ENCODE results near the gene VIM.
"Not testable (repeated sequence)": the region's sequence is repeated elsewhere in the genome, so short reads cannot be mapped to it uniquely, and the experiment has no call there.

Gene VIM

GRCh38 chr10:17256627-17257026 lies 28.6 kb downstream of the VIM start:
- H3K9me3 ChIP-seq (ENCODE audit: control insufficient read depth in 2 of 2, low read length in 2 of 2), result no peaks in the 10 kb centered on the region
- H3K27ac ChIP-seq (ENCODE audit: low read length), result no peak overlapping the region
- no peaks in the 10 kb centered on the region for H3K36me3 ChIP-seq (ENCODE audit: control insufficient read depth in 2 of 2, insufficient read depth in 2 of 2, low read length in 2 of 2)
- no peak overlapping the region for H3K9ac ChIP-seq (ENCODE audit: low read length in 2 of 2)
- H3K4me1 ChIP-seq (ENCODE audit: control insufficient read depth, insufficient read depth, low read length), result no peaks in the 10 kb centered on the region
- H3K4me3 ChIP-seq (ENCODE audit: low read length in 2 of 2), result no peak overlapping the region
- H3K27me3 ChIP-seq (ENCODE audit: control insufficient read depth in 1 of 2, insufficient read depth in 2 of 2, low read length in 2 of 2), result no peaks in the 10 kb centered on the region

- no peaks in the 10 kb centered on the region for H3K36me3 ChIP-seq (ENCODE audit: control insufficient read depth in 2 of 2, insufficient read depth in 2 of 2, low read length in 2 of 2)
- peaks cover 4 to 5% of the 10 kb centered on the region in 2 donors for H3K9me3 ChIP-seq (ENCODE audit: control insufficient read depth in 2 of 2, low read length in 2 of 2)
- no peaks in the 10 kb centered on the region for H3K4me1 ChIP-seq (ENCODE audit: control insufficient read depth, insufficient read depth, low read length)
- no peak overlapping the region for H3K27ac ChIP-seq (ENCODE audit: low read length)
- no peaks in the 10 kb centered on the region for H3K27me3 ChIP-seq (ENCODE audit: control insufficient read depth in 1 of 2, insufficient read depth in 2 of 2, low read length in 2 of 2)
- peak overlapping the region in 1 of 2 donors; percentile 22 for H3K9ac ChIP-seq (ENCODE audit: low read length in 2 of 2)
- H3K4me3 ChIP-seq (ENCODE audit: low read length in 2 of 2), result no peak overlapping the region
Measured at GRCh38 chr10:17257466-17258321, 29.7 kb downstream of the VIM start.

GRCh38 chr10:17262502-17262901 lies 34.5 kb downstream of the VIM start:
- Histone ChIP-seq H3K36me3 (ENCODE audit: control insufficient read depth in 2 of 2, insufficient read depth in 2 of 2, low read length in 2 of 2) (no peaks in the 10 kb centered on the region), H3K27ac (ENCODE audit: low read length) (no peak overlapping the region), H3K27me3 (ENCODE audit: control insufficient read depth in 1 of 2, insufficient read depth in 2 of 2, low read length in 2 of 2) (no peaks in the 10 kb centered on the region), H3K9me3 (ENCODE audit: control insufficient read depth in 2 of 2, low read length in 2 of 2) (peaks cover 14 to 17% of the 10 kb centered on the region in 2 donors), H3K4me3 (ENCODE audit: low read length in 2 of 2) (no peak overlapping the region), H3K4me1 (ENCODE audit: control insufficient read depth, insufficient read depth, low read length) (no peaks in the 10 kb centered on the region), H3K9ac (ENCODE audit: low read length in 2 of 2) (no peak overlapping the region)

GRCh38 chr10:17263580-17263979 lies 35.5 kb downstream of the VIM start:
- no peak overlapping the region for H3K9ac ChIP-seq (ENCODE audit: low read length in 2 of 2)
- H3K9me3 ChIP-seq (ENCODE audit: control insufficient read depth in 2 of 2, low read length in 2 of 2), result peaks cover 14 to 17% of the 10 kb centered on the region in 2 donors
- no peaks in the 10 kb centered on the region for H3K4me1 ChIP-seq (ENCODE audit: control insufficient read depth, insufficient read depth, low read length)
- H3K27me3 ChIP-seq (ENCODE audit: control insufficient read depth in 1 of 2, insufficient read depth in 2 of 2, low read length in 2 of 2), result no peaks in the 10 kb centered on the region
- no peak overlapping the region for H3K27ac ChIP-seq (ENCODE audit: low read length)
- no peak overlapping the region for H3K4me3 ChIP-seq (ENCODE audit: low read length in 2 of 2)
- no peaks in the 10 kb centered on the region for H3K36me3 ChIP-seq (ENCODE audit: control insufficient read depth in 2 of 2, insufficient read depth in 2 of 2, low read length in 2 of 2)

GRCh38 chr10:17265468-17265867 lies 37.4 kb downstream of the VIM start:
- Histone ChIP-seq H3K9me3 (ENCODE audit: control insufficient read depth in 2 of 2, low read length in 2 of 2) (peaks cover 14 to 17% of the 10 kb centered on the region in 2 donors), H3K27me3 (ENCODE audit: control insufficient read depth in 1 of 2, insufficient read depth in 2 of 2, low read length in 2 of 2) (no peaks in the 10 kb centered on the region), H3K4me1 (ENCODE audit: control insufficient read depth, insufficient read depth, low read length) (no peaks in the 10 kb centered on the region), H3K27ac (ENCODE audit: low read length) (no peak overlapping the region), H3K9ac (ENCODE audit: low read length in 2 of 2) (no peak overlapping the region), H3K36me3 (ENCODE audit: control insufficient read depth in 2 of 2, insufficient read depth in 2 of 2, low read length in 2 of 2) (no peaks in the 10 kb centered on the region), H3K4me3 (ENCODE audit: low read length in 2 of 2) (no peak overlapping the region)

- not testable (repeated sequence) for H3K36me3 ChIP-seq (ENCODE audit: control insufficient read depth in 2 of 2, insufficient read depth in 2 of 2, low read length in 2 of 2); H3K27ac ChIP-seq (ENCODE audit: low read length); H3K4me1 ChIP-seq (ENCODE audit: control insufficient read depth, insufficient read depth, low read length); H3K9ac ChIP-seq (ENCODE audit: low read length in 2 of 2); H3K27me3 ChIP-seq (ENCODE audit: control insufficient read depth in 1 of 2, insufficient read depth in 2 of 2, low read length in 2 of 2); H3K4me3 ChIP-seq (ENCODE audit: low read length in 2 of 2)
- H3K9me3 ChIP-seq (ENCODE audit: control insufficient read depth in 2 of 2, low read length in 2 of 2), result peaks cover 14 to 17% of the 10 kb centered on the region in 2 donors
Measured at GRCh38 chr10:17266549-17266948, 38.5 kb downstream of the VIM start.

- Histone ChIP-seq H3K9ac (ENCODE audit: low read length in 2 of 2) (no peak overlapping the region), H3K36me3 (ENCODE audit: control insufficient read depth in 2 of 2, insufficient read depth in 2 of 2, low read length in 2 of 2) (no peaks in the 10 kb centered on the region), H3K9me3 (ENCODE audit: control insufficient read depth in 2 of 2, low read length in 2 of 2) (no peaks in the 10 kb centered on the region), H3K27ac (ENCODE audit: low read length) (no peak overlapping the region), H3K27me3 (ENCODE audit: control insufficient read depth in 1 of 2, insufficient read depth in 2 of 2, low read length in 2 of 2) (no peaks in the 10 kb centered on the region), H3K4me3 (ENCODE audit: low read length in 2 of 2) (no peak overlapping the region), H3K4me1 (ENCODE audit: control insufficient read depth, insufficient read depth, low read length) (no peaks in the 10 kb centered on the region)
Measured at GRCh38 chr10:17272648-17273047, 44.6 kb downstream of the VIM start.

DNA sequence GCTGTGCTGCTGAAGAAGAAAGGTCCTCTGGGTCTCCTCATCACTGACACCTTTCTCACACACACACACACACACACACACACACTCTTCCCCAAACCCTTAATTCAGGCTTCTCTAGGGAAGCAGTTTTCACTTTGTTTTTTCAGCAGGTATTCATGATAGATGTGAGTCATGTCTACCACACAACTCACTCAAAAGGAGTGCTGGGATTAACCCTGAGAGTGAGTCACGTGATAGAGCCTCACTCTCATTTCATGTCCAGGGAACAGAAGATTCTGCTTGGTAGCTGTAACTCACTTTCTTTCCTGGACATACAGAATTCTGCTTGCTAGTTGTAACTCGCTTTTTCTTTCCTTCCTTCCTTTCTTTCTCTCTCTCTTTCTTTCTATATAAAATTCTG lies 45.4 kb downstream of the VIM start:
- Histone ChIP-seq H3K4me3 (ENCODE audit: low read length in 2 of 2) (no peak overlapping the region), H3K27ac (ENCODE audit: low read length) (no peak overlapping the region), H3K27me3 (ENCODE audit: control insufficient read depth in 1 of 2, insufficient read depth in 2 of 2, low read length in 2 of 2) (no peaks in the 10 kb centered on the region), H3K9me3 (ENCODE audit: control insufficient read depth in 2 of 2, low read length in 2 of 2) (no peaks in the 10 kb centered on the region), H3K36me3 (ENCODE audit: control insufficient read depth in 2 of 2, insufficient read depth in 2 of 2, low read length in 2 of 2) (no peaks in the 10 kb centered on the region), H3K9ac (ENCODE audit: low read length in 2 of 2) (no peak overlapping the region), H3K4me1 (ENCODE audit: control insufficient read depth, insufficient read depth, low read length) (no peaks in the 10 kb centered on the region)

GRCh38 chr10:17276756-17277424 lies 48.8 kb downstream of the VIM start:
- Histone ChIP-seq H3K27me3 (ENCODE audit: control insufficient read depth in 1 of 2, insufficient read depth in 2 of 2, low read length in 2 of 2) (no peaks in the 10 kb centered on the region), H3K4me1 (ENCODE audit: control insufficient read depth, insufficient read depth, low read length) (no peaks in the 10 kb centered on the region), H3K9ac (ENCODE audit: low read length in 2 of 2) (no peak overlapping the region), H3K36me3 (ENCODE audit: control insufficient read depth in 2 of 2, insufficient read depth in 2 of 2, low read length in 2 of 2) (no peaks in the 10 kb centered on the region), H3K4me3 (ENCODE audit: low read length in 2 of 2) (no peak overlapping the region), H3K9me3 (ENCODE audit: control insufficient read depth in 2 of 2, low read length in 2 of 2) (no peaks in the 10 kb centered on the region), H3K27ac (ENCODE audit: low read length) (no peak overlapping the region)

GRCh38 chr10:17278607-17279240 lies 50.7 kb downstream of the VIM start:
- H3K4me1 ChIP-seq (ENCODE audit: control insufficient read depth, insufficient read depth, low read length), result no peaks in the 10 kb centered on the region
- H3K9me3 ChIP-seq (ENCODE audit: control insufficient read depth in 2 of 2, low read length in 2 of 2), result peaks cover 0 to 4% of the 10 kb centered on the region in 2 donors
- H3K27me3 ChIP-seq (ENCODE audit: control insufficient read depth in 1 of 2, insufficient read depth in 2 of 2, low read length in 2 of 2), result no peaks in the 10 kb centered on the region
- no peak overlapping the region for H3K27ac ChIP-seq (ENCODE audit: low read length)
- no peaks in the 10 kb centered on the region for H3K36me3 ChIP-seq (ENCODE audit: control insufficient read depth in 2 of 2, insufficient read depth in 2 of 2, low read length in 2 of 2)
- no peak overlapping the region for H3K9ac ChIP-seq (ENCODE audit: low read length in 2 of 2)
- no peak overlapping the region for H3K4me3 ChIP-seq (ENCODE audit: low read length in 2 of 2)
